K562 (cell line): ENCODE data around the gene PDIA4. TPM values are rescaled to one million over a fixed set of nuclear protein-coding genes. Genes with fewer than 3 reads are reported as not detected.

Experiments
- ATF1 ChIP-seq, 2 experiments: fragments of 450-650 bp in 1 of 2; IDR thresholded peaks; 2 replicates each; pipeline ENCODE4 v1.6.1; 2016; ENCODE audit warnings: missing compliant biosample characterization in 1 of 2, missing genetic modification characterization in 1 of 2
- BRF1 ChIP-seq: IDR thresholded peaks from 3 replicates; pipeline ENCODE4 v1.6.1; 2011; ENCODE audit warnings: borderline replicate concordance, mild to moderate bottlenecking; ENCODE audit not compliant: insufficient read length; ENCODE audit errors: extremely low read depth
- E2F3 ChIP-seq: fragments of 250-450 bp; sonication (Bioruptor Pico); IDR thresholded peaks from 2 replicates; pipeline ENCODE4 v1.4.0; 2020; ENCODE audit warnings: mild to moderate bottlenecking
- HCFC1 ChIP-seq: IDR thresholded peaks from 2 replicates; pipeline ENCODE4 v1.6.1; 2012; ENCODE audit warnings: low read depth, low read length, improper control_type of control experiment
- MECOM ChIP-seq: fragments of 250-450 bp; sonication (Bioruptor Pico); IDR thresholded peaks from 2 replicates; pipeline ENCODE4 v1.8.0; 2022; ENCODE audit warnings: inconsistent platforms
- NBN ChIP-seq: fragments of 450-650 bp; IDR thresholded peaks from 2 replicates; pipeline ENCODE4 v1.6.1; 2016; ENCODE audit warnings: low read depth, mild to moderate bottlenecking
- NR4A1 ChIP-seq, 2 experiments: fragments of 250-450 bp in 1 of 2; fragments of 450-650 bp in 1 of 2; sonication (Bioruptor Pico) in 1 of 2; IDR thresholded peaks; 2 replicates each; pipeline versions ENCODE4 v1.4.0 to v1.6.1; 2016 to 2020; ENCODE audit warnings: mild to moderate bottlenecking in 2 of 2, missing compliant biosample characterization in 1 of 2, missing genetic modification characterization in 1 of 2, moderate library complexity in 1 of 2
- RAD51 ChIP-seq: fragments of 450-650 bp; IDR thresholded peaks from 2 replicates; pipeline ENCODE4 v1.7.1; 2016; ENCODE audit warnings: low read depth, mild to moderate bottlenecking, borderline replicate concordance
- RBM25 ChIP-seq: fragments of 200-400 bp; formaldehyde crosslinking; IDR thresholded peaks from 2 replicates; pipeline ENCODE4 v1.6.1; 2018; ENCODE audit warnings: low read length, low read depth, moderate library complexity; ENCODE audit not compliant: severe bottlenecking
- RFX1 ChIP-seq: fragments of 450-650 bp; IDR thresholded peaks from 2 replicates; pipeline ENCODE4 v1.6.1; 2016; ENCODE audit warnings: mild to moderate bottlenecking, moderate library complexity
- SREBF2 ChIP-seq: sonication (generic); formaldehyde crosslinking; IDR thresholded peaks from 2 replicates; pipeline ENCODE4 v1.4.0; 2020; ENCODE audit warnings: mild to moderate bottlenecking, missing genetic modification reagents
- SRSF1 ChIP-seq: fragments of 200-400 bp; formaldehyde crosslinking; IDR thresholded peaks from 2 replicates; pipeline ENCODE4 v1.6.1; 2017; ENCODE audit warnings: mild to moderate bottlenecking, low read depth, low read length, moderate library complexity
- STAG1 ChIP-seq: sonication (generic); formaldehyde crosslinking; IDR thresholded peaks from 2 replicates; pipeline ENCODE4 v1.5.0; 2020; ENCODE audit warnings: missing genetic modification reagents, borderline replicate concordance
- STAT5B ChIP-seq: fragments of 250-450 bp; sonication (Bioruptor Pico); IDR thresholded peaks from 2 replicates; pipeline ENCODE4 v1.8.0; 2021; ENCODE audit warnings: mild to moderate bottlenecking, inconsistent platforms
- ZNF584 ChIP-seq: fragments of 200-800 bp; sonication (Bioruptor generic); IDR thresholded peaks from 2 replicates; pipeline ENCODE4 v1.6.1; 2016; ENCODE audit warnings: low read depth, mild to moderate bottlenecking, missing genetic modification characterization, missing compliant biosample characterization
- ZNF764 ChIP-seq: fragments of 250-450 bp; sonication (Bioruptor Pico); IDR thresholded peaks from 2 replicates; pipeline ENCODE4 v1.4.0; 2020; ENCODE audit warnings: low read depth, mild to moderate bottlenecking, moderate library complexity
- ZNF778 ChIP-seq: fragments of 450-650 bp; formaldehyde crosslinking; IDR thresholded peaks from 2 replicates; pipeline ENCODE4 v1.4.0; 2020; ENCODE audit warnings: mild to moderate bottlenecking, moderate library complexity
- ZNF780A ChIP-seq: fragments of 250-450 bp; sonication (Bioruptor Pico); IDR thresholded peaks from 2 replicates; pipeline ENCODE4 v1.5.0; 2021; ENCODE audit warnings: mild to moderate bottlenecking
- polyA plus RNA-seq, 8 experiments: library from polyadenylated mRNA; depleted of rRNA in 4 of 8; stranded (reverse) in 5 of 8; unstranded in 3 of 8; fragments of >200 nt; fragmentation: Nextera tagmentation in 2 of 8; fragmentation: Illumina TruSeq in 1 of 8; extraction: Ambion mirVana in 2 of 8; extraction: Trizol in 1 of 8; gene quantifications; 2 replicates each; pipeline versions ENCODE4 v1.2.1 to v1.2.3, GENCODE V29; 2011 to 2014; ENCODE audit warnings: inconsistent platforms in 1 of 8, missing spikeins in 1 of 8
- total RNA-seq, 7 experiments: library from RNA; depleted of rRNA in 6 of 7; stranded (reverse); fragments of >200 nt in 6 of 7; fragmentation: Illumina TruSeq in 2 of 7; extraction: Trizol in 2 of 7; gene quantifications; 2 replicates each; pipeline versions ENCODE4 v1.2.1 to v1.2.3, GENCODE V29; 2011 to 2021; ENCODE audit warnings: low replicate concordance in 1 of 7
- TF ChIP-seq, protein P1 (sequence below): IDR thresholded peaks from 2 replicates; pipeline ENCODE4 v1.6.1; 2012; ENCODE audit warnings: low read depth, low read length, improper control_type of control experiment, borderline replicate concordance
- TF ChIP-seq, protein P2 (sequence below): fragments of 450-650 bp; IDR thresholded peaks from 2 replicates; pipeline ENCODE4 v1.7.1; 2018; ENCODE audit warnings: mild to moderate bottlenecking, low read depth; ENCODE audit not compliant: partially characterized antibody
- TF ChIP-seq, protein P3 (sequence below): sonication (generic); IDR thresholded peaks from 2 replicates; pipeline ENCODE4 v1.6.1; 2016
- TF ChIP-seq, protein P4 (sequence below): fragments of 250-450 bp; sonication (Bioruptor Pico); IDR thresholded peaks from 2 replicates; pipeline ENCODE4 v1.5.0; 2020; ENCODE audit warnings: mild to moderate bottlenecking

PDIA4 gene
- total and polyA plus RNA-seq, 9 of the 15 experiments (the other 6 are each of a cell fraction or from before 2014, with no cell fraction given) = 9.1 to 175 (median 146) TPM

DNA sequence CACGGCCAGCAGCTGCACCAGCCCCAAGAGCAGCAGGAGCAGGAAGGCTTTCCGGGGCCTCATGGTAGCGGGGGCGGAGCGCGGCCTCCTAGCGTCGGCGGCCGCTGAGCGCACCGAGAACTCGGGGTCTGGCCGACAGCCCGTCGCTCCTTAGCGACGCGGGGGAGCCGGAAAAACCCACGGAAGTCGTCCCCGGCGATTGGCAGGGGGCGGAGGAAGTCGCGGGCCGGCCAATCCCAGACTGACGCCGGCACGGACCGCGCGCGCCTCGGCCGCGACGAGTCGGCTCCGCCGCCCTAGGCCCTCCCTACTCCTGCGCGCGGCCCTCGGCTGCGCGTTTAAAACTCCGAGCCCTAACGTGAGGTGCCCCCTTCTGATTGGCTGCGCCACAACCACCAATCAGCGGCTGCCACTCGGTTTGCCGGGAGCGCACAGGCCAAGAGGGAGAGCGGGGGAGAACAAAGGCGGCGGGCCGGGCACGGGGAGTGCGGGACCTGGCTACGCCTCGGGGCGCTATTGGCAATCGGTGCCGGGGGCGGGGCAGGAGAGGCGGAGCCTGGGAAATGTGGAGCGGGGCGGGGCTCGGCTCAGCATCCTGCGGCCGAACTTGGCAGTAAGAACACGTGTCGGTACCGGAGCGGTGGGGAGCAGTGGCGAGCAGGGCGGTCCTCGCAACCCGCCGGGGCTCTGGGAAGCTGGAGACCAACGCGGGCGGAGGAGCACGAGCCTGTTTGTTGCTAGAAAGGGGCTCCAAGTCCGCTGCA lies at the start of gene PDIA4 (continued):
- TF ChIP-seq NR4A1 (CRISPR knock-in tag; IDR thresholded peaks at IDR 0.05) (no peak), NR4A1 (tag; IDR thresholded peaks at IDR 0.05) (no peak), NBN (no peak), ZNF780A (CRISPR knock-in tag) (no peak), STAG1 (CRISPR knock-in tag) (no peak), ZNF778 (CRISPR knock-in tag) (no peak), ZNF584 (CRISPR knock-in tag) (no peak), SRSF1 (no peak), STAT5B (CRISPR knock-in tag) (no peak), HCFC1 (peak; percentile 65), ZNF764 (CRISPR knock-in tag) (no peak), BRF1 (no peak), RAD51 (peak; percentile 77), ATF1 (CRISPR knock-in tag; IDR thresholded peaks at IDR 0.05) (peak; percentile 74), ATF1 (tag; IDR thresholded peaks at IDR 0.05) (peak; percentile 96), RBM25 (peak; percentile 96), E2F3 (CRISPR knock-in tag) (0 out of 2 replicates have a peak, but pooled peaks have one; percentile 28), RFX1 (peak; percentile 54; the same call in 1 of the 2 replicates), MECOM (no peak), SREBF2 (CRISPR knock-in tag) (no peak)
- TF ChIP-seq, protein P1, sequence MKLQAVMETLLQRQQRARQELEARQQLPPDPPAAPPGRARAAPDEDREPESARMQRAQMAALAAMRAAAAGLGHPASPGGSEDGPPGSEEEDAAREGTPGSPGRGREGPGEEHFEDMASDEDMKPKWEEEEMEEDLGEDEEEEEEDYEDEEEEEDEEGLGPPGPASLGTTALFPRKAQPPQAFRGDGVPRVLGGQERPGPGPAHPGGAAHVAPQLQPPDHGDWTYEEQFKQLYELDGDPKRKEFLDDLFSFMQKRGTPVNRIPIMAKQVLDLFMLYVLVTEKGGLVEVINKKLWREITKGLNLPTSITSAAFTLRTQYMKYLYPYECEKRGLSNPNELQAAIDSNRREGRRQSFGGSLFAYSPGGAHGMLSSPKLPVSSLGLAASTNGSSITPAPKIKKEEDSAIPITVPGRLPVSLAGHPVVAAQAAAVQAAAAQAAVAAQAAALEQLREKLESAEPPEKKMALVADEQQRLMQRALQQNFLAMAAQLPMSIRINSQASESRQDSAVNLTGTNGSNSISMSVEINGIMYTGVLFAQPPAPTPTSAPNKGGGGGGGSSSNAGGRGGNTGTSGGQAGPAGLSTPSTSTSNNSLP = no peak
- TF ChIP-seq, protein P2, sequence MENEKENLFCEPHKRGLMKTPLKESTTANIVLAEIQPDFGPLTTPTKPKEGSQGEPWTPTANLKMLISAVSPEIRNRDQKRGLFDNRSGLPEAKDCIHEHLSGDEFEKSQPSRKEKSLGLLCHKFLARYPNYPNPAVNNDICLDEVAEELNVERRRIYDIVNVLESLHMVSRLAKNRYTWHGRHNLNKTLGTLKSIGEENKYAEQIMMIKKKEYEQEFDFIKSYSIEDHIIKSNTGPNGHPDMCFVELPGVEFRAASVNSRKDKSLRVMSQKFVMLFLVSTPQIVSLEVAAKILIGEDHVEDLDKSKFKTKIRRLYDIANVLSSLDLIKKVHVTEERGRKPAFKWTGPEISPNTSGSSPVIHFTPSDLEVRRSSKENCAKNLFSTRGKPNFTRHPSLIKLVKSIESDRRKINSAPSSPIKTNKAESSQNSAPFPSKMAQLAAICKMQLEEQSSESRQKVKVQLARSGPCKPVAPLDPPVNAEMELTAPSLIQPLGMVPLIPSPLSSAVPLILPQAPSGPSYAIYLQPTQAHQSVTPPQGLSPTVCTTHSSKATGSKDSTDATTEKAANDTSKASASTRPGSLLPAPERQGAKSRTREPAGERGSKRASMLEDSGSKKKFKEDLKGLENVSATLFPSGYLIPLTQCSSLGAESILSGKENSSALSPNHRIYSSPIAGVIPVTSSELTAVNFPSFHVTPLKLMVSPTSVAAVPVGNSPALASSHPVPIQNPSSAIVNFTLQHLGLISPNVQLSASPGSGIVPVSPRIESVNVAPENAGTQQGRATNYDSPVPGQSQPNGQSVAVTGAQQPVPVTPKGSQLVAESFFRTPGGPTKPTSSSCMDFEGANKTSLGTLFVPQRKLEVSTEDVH = peak; percentile 76
- TF ChIP-seq, protein P3, sequence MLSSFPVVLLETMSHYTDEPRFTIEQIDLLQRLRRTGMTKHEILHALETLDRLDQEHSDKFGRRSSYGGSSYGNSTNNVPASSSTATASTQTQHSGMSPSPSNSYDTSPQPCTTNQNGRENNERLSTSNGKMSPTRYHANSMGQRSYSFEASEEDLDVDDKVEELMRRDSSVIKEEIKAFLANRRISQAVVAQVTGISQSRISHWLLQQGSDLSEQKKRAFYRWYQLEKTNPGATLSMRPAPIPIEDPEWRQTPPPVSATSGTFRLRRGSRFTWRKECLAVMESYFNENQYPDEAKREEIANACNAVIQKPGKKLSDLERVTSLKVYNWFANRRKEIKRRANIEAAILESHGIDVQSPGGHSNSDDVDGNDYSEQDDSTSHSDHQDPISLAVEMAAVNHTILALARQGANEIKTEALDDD = no peak
- TF ChIP-seq, protein P4, sequence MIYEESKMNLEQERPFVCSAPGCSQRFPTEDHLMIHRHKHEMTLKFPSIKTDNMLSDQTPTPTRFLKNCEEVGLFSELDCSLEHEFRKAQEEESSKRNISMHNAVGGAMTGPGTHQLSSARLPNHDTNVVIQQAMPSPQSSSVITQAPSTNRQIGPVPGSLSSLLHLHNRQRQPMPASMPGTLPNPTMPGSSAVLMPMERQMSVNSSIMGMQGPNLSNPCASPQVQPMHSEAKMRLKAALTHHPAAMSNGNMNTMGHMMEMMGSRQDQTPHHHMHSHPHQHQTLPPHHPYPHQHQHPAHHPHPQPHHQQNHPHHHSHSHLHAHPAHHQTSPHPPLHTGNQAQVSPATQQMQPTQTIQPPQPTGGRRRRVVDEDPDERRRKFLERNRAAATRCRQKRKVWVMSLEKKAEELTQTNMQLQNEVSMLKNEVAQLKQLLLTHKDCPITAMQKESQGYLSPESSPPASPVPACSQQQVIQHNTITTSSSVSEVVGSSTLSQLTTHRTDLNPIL (CRISPR knock-in tag) = no peak
